Uterus (tissue), 2 donors: Measurements from ENCODE around the gene SLC5A4.

Experiments used
- CTCF ChIP-seq, 4 experiments: fragments of 200-600 bp in 2 of 4; fragments of 450-650 bp in 2 of 4; sonication (generic) in 2 of 4; IDR thresholded peaks; one replicate each; pipeline ENCODE4 v1.5.1; 2016 to 2019; ENCODE audit warnings: antibody characterized with exemption in 4 of 4, mild to moderate bottlenecking in 2 of 4, moderate library complexity in 1 of 4
- POLR2A ChIP-seq, 2 donors: fragments of 450-650 bp; IDR thresholded peaks; one replicate each; pipeline ENCODE4 v1.6.1; 2016; ENCODE audit warnings: antibody characterized with exemption in 2 of 2, mild to moderate bottlenecking in 1 of 2, moderate library complexity in 1 of 2

- TF ChIP-seq CTCF (IDR thresholded peaks at IDR 0.05): no peak
- TF ChIP-seq POLR2A (IDR thresholded peaks at IDR 0.05): no peak
Measured at GRCh38 chr22:32204856-32205722, 50.1 kb downstream of the SLC5A4 start, which contains the start of gene RFPL2.
